Measurements from ENCODE around the gene DAAM2.

The DAAM2 gene

DNA sequence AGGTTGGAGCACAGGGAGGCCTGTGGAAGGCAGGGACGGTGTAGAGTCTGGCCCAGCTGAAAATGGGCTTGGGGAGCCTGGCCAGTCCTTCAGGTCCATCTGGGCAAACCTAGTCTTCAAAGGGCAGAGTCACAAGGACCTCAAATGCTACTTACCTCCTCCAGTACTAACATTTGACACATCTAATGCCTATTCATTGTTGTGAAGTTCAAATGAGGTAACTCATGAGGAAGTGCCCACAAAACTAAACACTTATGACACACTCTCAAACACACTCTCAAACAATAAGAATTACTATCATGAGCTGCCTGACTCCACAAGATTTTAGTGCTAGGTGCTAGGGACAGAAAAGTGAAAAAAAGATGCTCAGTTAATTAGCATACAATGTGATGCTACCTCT is 27.1 kb downstream of the DAAM2 start:
- no peak for DNase-seq (ENCODE audit: low spot score)

DNA sequence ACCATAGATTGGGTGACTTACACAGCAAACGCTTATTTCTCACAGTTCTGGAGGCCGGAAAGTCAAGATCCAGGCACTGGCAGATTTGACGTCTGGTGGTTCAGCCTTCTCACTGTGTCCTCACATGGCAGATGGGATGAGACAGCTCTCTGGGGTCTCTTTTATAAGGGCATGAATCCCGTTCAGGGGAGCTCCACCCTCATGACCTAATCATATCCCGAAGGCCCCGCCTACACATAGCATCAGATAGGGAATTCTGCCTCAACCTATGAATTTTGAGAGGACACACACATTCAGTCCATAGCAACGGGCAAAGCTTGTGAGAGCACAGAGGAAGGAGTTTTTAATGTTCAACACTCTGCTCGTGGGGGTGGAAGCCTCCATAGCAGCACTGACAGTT is 27.5 kb downstream of the DAAM2 start:
- no peak for DNase-seq (ENCODE audit: low spot score)

DNA sequence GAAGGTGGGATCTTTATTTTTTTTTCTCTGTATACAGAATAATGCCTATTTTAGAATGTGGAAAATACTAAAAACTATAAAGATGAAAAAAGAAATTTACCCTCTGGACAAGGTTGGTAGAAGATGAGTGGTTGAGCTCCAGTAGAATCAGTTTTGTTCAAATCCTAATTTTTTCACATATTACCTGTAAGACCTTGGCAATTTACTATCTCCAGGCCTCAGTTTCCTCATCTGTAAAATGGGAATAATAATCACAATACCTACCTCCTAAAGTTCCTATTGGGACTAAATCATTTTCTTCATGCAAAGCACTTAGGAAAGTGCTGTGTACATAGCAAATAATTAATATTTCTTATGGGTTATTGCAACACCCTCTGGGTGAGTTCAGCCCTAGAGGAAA is 28.4 kb downstream of the DAAM2 start:
- DNase-seq (ENCODE audit: low spot score): no peak

DNA sequence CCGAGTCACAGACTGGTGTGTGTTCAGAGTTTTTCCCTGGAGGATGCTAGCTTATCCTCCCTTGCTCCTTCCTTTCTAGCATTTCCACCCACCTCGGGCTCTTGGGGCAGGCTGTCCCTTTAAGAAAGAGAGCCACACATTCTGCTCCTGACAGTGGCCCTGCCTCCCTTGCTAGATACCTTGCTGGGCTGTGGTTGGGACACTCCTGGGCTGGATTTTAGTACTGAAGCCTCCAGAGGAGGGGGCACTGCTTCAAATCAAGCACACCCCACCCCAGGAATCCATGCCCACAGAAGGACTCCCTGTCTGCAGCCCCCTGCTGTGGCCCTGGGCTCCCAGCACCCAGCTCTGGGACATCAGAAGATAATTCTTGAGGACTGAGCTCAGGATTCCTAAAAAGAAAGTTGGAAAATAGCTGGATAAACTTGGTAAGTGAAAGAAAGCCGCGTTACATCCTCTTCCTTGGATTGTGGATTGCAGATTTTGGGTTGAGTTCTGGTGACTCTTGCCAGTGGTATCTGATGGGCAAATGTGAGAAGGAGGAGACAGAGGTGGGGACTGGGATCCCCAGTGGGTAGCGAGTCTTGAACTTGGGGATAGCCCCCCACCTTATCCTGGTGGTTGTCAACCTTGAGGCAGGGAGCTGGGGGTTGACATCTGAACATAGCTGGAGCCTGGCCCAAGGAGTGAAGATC is 29.0 kb downstream of the DAAM2 start:
- no peak for DNase-seq (ENCODE audit: low spot score)

DNA sequence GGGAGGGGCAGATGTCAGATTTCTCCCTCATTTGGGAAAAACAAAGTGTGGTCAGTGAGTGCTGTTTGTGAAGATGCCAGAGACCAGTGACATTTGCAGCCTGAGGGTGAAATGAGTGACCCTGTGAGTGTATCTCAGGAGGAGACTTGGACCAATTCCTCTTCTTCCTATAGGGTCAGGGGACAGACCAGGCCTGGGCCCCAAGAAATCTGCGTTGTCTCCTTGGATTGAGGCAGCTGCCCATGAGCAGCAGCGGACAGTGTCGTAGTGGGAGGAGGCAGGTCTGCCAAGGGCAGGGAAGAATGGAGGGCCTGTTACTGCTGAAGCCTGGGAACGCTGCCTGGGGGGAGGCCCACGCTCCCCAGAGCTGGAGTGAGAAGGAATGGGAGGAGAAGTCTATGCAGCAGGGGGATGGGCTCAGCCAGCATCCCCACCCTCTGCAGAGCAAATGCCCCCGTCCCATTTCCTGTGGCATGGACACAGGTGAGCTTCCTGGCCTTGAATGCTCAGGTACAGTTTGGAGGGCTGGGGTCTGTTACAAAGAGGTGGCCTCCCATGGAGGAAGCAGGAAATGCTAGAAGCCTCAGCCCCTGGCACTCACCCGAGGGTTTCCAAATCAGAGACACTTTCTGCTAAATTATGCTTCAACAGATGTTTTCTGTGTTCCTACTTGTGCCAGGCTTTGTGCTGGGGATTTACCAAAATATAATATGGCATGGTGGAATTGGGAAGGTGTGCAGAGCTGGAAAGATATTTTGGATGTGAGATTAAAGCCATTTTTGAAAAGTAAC is 29.8 kb downstream of the DAAM2 start:
- DNase-seq (ENCODE audit: low spot score): no peak

DNA sequence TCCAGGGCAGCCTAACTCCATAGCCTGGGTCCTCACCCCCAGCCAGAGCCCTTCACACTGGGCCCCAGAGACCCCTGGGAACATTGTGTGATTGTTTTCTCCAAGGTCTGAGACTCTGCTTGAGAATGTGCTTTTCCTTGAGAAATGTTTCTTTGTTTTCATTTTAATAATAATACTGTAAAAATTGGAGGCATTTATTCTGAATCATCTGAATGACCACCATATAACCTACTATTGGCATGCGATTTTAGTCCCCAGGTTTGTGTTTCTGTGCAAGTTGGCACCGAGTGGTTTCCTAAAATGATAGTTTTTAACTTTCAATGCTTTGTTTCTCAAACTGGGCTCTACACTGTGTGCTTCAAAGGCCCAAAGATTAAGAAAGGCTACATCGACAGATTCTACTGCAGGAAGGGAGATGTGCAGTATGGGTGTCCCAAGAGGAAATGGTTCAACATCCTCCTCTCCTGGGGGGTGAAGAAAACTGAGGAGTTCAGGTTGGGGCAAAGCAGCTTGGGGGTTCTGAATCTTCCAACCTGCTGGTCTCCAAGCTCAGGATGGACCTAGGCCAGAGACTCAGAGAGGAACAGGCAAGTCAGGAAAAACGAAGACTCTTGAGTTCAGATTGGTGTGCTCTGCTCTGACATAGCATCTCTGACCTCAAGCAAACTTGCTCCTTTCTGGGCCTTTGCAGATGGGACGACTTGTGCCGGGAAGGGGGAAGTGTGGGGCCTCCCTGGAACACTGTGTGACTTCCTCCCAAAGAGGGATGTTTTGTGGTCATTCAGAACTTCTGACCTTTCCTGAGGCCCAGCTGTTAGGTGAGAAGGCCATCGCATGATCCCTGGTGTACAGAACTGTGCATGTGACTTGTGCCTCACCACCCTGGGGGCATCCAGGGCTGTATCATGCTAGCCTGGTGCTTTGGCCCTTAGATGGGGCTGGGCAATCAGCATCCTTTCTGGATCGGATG is 31.0 kb downstream of the DAAM2 start:
- no peak for DNase-seq (ENCODE audit: low spot score)

DNA sequence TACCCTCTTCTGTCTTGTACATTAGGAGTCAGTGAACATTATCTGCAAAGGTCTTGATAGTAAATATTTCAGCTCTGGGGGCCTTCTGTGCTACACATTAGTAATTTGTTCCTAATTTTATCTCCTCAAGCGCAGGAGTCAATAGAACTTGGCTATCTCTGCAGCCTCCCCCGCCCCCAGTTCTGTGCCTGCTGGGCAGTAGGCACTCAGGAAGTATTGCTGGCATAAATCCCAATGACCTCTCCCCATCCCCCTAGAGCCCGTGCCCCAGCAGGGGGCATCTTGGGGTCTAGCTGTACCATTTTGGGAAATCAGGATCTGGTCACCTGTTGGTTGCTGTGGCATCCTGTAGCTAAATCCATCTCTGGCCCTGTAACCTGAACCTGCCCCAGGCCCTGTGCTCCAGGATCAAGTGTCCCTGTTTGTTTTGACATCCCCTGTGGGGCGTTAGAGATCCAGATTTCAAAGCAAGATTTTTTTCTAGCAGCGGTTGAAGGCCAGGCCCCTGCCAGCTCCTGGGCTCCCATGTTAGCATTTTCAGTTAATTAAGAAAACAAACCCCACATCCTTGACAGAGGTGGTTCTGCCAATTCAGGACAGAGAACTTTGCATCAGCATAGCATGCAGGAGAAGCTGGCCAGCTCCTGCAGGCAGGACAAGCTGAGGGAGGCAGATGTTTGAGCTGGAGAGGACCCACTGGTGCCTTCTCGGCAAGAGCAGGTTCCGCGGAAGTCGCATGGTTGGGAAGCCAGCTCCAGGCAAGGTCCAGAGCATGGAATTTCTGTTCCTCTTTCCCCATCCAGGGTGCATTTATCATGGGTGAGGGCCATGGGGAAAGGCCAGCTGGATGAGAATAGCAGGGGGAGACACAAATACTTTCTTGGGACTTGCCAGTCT is 32.1 kb downstream of the DAAM2 start:
- DNase-seq (ENCODE audit: low spot score): no peak

DNA sequence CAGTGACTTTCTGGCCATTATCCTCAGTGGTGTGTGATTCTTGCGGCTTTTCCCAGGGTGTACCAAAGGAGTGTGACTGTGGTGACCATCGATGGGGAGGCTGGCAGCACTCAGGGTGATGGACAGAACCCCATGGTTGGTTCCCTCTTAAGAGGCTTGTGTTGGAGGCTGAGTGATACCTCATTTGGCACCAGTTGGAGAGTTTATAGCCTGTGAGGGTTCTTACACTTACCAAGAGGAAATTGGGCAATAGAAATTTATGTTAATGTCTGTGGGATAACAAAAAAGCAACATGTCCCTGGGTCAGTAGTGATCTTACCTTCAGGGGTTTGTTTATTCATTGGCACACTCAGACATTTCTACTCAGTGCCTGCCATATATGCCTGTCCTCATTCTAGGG is 37.2 kb downstream of the DAAM2 start:
- no peak for DNase-seq (ENCODE audit: low spot score)

DNA sequence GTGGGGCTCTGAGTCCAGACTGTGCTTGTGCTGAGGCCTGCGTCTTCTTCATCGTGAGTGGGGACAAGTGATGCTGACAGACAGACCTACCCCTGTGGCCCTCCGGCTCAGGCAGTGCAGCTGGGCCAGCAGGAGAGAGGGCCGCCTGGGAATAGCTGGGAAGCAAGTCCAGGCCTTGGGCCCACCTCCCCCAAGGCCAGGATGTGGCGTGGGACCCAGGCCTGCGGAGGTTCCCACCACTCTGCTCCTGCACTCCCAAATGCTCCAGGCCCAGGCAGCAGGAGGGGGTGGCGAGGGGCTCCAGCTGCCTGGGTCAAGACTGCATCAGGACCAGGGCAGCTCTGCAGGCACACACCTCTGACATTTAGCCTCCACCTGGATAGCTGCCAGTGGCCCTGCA is 38.3 kb downstream of the DAAM2 start:
- DNase-seq (ENCODE audit: low spot score): no peak

DNA sequence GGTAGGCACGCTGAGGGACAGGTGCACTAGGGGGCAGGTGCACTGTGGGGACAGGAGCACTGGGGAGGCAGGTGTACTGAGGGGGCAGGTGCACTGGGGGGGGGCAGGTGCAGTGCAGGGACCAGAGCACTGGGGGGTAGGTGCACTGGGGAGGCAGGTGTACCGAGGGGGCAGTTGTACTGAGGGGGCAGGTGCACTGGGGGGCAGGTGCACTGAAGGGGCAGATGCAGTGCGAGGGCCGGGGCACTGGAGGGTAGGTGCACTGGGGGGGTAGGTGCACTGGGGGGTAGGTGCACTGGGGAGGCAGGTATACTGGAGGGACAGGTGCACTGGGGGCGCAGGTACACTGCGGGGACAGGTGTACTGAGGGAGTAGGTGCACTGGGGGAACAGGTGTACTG is 39.5 kb downstream of the DAAM2 start:
- no peak for DNase-seq (ENCODE audit: low spot score)

DNA sequence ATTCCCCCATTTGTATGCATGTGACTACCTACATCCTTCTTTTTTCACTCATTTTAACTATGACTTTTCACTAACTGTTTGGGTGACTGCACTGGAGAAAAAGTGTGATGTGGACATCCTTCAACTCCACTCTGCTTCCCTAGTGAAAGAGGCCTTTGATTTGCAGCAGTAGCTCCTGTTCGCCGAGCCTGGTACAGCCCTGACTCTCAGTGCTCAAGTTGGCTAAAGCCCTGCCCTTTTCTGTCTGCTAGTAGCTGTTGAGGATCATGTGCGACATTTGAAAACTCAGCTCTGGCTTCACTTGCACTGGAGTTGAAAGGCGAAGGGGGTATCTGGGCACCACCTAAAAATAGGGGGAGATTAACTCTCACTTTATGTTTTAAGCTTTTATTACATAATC is 42.1 kb downstream of the DAAM2 start:
- no peak for DNase-seq (ENCODE audit: low spot score)

DNA sequence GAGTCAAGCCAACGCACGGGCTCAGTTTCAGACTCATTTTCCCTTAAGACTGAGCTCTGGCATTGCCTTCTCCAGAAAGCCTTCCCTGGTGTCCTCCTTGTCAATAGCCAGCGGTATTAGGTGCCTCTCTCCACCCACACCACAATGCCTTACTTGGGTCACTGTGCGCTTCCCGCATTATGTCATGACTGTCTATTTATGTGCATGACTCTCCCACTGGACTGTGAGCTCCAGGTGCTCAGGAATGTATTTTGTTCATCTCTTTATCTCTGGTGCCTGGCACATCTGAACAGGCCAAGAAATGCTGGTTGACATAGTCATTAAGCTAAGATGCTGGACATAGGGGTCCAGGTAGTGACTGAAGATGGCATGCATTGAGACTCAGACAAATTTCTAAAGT is 42.7 kb downstream of the DAAM2 start:
- DNase-seq (ENCODE audit: low spot score): no peak

DNA sequence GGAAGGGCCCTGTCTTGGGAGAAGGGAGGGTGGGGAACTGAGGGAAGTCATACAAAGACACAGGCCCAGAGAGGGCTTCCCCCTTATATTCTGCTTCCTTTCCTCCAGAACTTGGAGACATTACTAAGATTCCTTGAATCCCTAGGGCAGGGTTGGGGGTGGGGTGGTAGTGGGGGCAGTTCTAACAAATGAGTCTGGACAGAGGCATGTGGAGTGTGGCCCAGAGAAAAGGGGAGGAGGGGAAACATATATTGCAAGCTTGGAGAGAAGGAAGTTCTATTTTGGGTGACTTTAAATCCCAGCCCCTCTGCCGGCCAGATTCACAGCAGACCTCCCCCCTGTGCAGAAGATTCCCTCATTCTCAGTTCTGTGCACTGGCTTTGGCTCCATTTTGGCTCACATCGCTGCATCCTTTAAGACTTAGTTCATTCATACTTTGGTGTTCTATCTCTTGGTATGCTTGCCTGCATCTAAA is 43.7 kb downstream of the DAAM2 start:
- no peak for DNase-seq (ENCODE audit: low spot score)

DNA sequence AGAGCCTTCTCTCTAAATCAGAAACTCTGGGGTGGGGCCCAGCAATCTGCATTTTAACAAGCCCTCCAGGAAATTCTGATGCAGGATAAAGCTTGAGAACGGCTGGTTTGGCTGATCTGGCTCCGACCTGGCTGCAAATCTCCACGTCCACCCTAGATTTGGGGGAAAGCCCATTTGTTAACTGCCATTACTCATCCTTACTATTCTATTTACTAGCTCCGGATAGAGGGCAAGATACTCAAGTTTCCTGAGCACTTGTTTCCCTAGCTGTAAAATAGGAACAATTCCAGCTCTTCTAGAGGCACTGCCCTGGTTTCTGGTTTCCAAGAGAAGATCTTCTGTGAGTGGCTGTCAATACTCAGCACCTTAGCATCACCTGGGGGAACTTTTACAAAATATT is 44.4 kb downstream of the DAAM2 start:
- no peak for DNase-seq (ENCODE audit: low spot score)

DNA sequence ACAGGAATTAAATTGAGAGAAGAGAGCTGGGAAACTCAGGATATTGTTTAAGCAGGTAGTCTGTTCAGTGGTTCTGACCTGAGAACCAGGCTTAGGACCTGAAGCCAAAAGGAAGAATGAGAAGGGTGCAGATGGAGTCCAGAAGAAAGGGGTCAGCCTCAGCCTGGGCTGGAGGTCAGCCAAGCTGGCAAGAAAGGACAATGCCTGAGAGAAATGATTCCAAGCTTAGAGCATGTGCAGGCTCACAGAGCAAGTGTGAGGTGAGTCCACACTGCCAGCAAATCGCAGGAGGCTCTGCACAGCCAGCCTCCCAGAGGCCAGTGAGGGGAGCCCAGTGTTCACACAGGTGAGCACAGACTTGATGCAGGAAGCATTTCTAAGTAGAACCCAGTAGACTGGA is 47.3 kb downstream of the DAAM2 start:
- no peak for DNase-seq (ENCODE audit: low spot score)

DNA sequence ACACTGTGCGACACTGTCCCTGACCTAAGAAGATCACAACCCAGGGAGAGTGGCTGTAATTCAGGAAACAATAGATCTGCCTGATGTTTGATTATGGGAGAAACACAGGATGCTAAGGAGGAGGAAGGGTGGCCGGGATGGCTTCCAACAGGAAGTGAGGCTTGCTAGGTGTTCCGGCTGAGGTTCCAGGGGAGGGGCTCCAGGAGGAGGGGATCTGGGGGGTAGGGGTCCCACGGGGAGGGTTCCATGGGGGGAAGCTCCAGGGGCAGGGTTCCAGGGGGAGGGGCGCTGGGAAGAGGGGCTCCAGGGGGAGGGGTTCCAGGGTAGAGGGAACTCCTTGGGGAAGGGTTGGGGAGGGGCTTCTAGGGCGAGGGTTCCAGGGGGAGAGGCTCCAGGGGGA is 48.6 kb downstream of the DAAM2 start:
- DNase-seq (ENCODE audit: low spot score): no peak

DNA sequence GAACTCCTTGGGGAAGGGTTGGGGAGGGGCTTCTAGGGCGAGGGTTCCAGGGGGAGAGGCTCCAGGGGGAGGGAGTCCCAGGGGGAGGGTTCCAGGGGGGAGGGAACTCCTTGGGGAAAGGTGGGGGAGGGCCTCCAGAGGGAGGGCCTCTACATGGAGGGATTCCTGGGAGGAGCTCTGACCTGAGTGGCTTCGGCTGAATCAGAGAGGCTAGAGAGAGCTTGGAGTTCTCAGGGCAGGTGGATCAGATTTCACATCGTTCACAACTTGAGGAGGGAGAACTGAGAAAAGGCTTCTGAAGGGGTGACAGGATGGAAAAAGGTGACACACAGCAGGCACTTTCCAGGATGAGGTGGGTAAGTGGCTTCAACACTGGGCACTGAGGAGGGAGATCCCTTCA is 49.1 kb downstream of the DAAM2 start:
- no peak for DNase-seq (ENCODE audit: low spot score)

DNA sequence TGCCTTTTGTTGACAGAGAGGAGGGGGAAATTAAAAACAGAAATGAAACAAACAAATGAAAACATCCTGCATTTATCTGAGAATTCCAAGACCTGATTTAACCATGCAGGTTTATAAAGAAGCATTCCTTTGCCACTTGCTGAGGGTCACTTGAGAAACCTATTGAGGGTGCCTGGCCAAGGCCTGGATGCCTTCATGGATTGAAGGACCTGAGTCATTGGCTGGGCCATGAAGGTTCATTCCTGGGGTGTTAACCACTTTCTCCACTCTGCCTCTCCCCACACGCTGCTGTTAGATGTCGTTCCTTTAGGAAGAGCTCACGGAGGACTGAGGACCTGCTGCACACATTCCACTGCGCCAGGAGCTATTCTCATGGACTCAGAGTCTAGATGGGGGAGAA is 49.7 kb downstream of the DAAM2 start:
- no peak for DNase-seq (ENCODE audit: low spot score)

DNA sequence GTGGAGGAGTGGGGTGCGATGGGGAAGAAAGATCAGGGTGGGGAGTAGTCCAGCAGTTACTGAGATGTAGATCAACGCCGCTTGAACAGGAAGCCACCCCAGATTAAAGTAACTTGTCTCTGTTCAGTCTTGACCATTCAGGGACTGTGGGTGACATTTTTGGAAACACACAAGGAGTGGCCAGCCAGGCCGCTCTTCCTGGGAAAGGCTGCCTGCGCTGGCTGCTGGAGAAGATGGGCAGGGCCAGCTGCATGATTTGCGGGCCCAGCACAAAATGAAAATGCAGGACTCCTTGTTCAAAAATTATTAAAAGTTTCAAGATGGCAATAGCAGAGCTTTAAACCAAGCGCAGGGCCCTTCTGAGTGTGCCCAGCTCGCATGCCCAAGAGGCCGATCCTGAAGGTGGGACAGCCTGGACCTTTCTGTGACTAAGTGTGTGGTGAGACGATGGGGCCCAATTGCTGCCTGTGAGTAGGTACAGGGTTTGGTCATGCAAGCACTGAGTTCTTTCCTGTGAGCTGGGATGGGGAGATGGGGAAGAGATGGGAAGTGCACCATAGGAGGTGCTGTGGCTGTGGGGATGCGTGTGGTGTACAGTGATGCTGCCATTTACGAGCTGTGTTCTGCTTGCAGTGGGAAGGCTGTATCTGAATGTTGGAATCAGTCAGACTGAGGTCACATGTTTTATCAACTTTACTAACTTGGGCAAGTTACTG is 51.3 kb downstream of the DAAM2 start:
- peak; percentile 49 for DNase-seq (ENCODE audit: low spot score)

DNA sequence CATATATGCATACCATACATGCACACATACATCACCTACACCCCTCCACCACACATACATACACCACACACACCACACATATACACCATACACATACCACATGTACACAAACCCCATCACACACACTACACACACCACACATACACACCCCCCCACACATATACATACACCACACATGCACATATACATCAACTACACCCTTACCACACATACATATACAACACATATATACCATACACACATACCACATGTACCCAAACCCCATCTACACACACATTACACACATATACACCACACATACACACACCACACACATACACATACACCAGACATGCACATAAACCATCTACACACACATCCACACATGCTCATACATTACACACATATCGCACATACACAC is 52.7 kb downstream of the DAAM2 start:
- DNase-seq (ENCODE audit: low spot score): no peak

DNA sequence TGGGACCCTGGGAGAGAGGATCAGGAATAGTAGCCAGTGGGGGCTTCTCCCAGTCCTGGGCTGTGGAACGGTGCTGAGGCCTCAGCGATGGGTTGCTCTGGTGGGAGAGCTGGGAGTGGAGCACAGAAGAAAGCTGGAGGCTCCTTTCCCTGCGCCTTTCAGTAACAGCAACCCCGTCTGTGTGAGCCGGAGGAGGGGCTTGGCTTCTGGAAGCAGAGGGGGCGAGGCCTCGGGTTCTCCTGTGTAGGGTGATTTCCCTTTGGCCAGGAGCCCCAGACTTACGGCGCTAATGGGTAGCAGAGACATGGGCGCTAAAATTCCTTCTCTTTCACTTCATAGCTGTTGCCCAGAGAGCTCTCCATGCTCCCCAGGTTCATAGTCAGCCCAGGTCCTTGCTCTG is 55.0 kb downstream of the DAAM2 start:
- no peak for DNase-seq (ENCODE audit: low spot score)

All from RKO (cell line).